T-helper 2 cell (primary cell): ENCODE measurements around the gene WDR33.
"Not testable (repeated sequence)": the region's sequence is repeated elsewhere in the genome, so short reads cannot be mapped to it uniquely, and the experiment has no call there.

ENCODE experiments used
- DNase-seq, 5 experiments: peaks; one replicate each; pipeline versions ENCODE4 v3.0.0 to v3.0.0-alpha.2; 2012 to 2022

Gene WDR33

GRCh38 chr2:127810156-127810618, 784 bp downstream of the WDR33 start:
- DNase-seq = no peak

DNA sequence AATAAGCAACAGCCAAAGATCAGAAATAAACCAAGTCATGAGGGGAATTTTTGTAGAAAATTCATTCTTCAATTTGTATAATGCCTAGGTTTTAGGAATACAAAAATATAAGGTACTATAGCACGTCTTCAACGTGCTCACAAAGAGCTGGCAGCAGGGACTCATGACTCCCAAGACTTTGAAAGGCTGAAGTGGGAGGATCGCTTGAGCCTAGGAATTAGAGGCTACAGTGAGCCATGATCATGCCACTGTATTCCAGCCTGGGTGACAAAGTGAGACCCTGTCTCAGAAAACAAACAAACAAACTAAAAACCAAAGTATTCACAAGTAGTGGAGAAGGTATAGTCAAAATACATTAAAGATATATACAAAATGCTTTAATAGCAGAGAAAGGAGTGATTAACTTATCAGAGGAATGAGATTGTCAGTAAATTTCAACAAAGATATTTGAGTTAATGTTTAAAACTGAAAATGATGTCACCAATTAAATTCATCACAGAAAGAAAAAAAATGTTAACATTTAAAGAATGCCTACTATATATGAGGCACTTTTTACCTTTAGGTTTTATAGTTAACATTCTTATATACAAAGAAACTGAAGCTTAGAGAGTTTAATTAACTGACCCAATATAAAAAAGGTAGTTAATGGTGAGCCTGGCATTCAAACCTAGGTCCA, 3.2 kb downstream of the WDR33 start:
- DNase-seq = no peak

GRCh38 chr2:127806860-127807259, 4.1 kb downstream of the WDR33 start:
- not testable (repeated sequence) for DNase-seq

DNA sequence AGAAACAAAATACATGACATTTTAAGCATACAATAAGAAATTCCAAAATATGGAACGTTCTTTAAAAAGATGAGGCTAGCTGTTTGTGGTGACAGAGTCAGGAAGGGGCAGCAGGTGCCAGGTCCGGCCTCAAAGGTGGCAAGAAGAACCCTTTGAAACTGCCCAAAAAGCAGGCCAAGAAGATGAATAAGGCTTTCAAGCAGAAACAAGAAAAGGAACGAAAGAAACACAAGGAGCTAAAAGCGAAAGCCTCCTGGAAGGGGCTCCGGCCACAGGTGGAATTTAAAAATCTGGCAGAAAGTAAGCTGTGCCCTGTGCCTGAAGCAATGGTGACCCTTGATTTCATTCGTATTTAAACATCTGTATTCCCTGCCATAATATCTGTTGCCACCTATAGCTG, 5.5 kb downstream of the WDR33 start:
- no peak for DNase-seq

GRCh38 chr2:127799926-127800325, 11.0 kb downstream of the WDR33 start:
- no peak for DNase-seq

- no peak for DNase-seq
These were observed 14.6 kb downstream of the WDR33 start for GRCh38 chr2:127796389-127796788.

DNA sequence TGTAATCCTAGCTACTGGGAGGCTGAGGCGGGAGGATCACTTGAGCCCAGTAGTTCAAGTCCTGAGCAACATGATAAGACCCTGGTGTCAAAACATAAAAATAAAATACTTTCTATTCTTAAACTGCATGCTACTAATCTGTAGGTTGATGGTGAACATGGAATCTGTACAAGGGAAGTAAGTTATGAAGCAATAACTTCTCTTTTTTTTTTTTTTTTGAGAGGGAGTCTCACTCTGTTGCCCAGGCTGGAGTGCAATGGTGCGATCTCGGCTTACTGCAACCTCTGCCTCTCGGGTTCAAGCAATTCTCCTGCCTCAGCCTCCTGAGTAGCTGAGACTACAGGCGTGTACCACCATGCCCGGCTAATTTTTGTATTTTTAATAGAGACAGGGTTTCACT, 16.1 kb downstream of the WDR33 start:
- not testable (repeated sequence) for DNase-seq

DNA sequence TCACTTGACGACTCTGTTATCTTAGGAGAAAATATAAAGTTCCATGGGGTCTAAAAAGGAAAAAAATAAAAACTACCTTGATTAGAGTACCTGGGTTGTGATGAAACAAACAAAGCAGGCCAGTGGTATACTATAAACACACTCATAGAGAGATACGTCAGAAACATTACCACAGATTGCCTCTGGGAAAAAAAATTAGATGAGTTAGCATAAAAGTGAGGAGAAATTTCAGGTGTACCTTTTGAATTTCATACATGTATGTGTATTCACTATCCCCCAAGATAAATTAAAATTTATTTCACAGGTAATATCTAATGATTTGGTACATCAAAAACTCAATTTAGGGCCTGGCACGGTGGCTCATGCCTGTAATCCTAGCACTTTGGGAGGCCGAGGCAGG, 18.2 kb downstream of the WDR33 start:
- no peak for DNase-seq

- DNase-seq = no peak
These were observed 20.1 kb downstream of the WDR33 start for GRCh38 chr2:127790694-127791529.

DNA sequence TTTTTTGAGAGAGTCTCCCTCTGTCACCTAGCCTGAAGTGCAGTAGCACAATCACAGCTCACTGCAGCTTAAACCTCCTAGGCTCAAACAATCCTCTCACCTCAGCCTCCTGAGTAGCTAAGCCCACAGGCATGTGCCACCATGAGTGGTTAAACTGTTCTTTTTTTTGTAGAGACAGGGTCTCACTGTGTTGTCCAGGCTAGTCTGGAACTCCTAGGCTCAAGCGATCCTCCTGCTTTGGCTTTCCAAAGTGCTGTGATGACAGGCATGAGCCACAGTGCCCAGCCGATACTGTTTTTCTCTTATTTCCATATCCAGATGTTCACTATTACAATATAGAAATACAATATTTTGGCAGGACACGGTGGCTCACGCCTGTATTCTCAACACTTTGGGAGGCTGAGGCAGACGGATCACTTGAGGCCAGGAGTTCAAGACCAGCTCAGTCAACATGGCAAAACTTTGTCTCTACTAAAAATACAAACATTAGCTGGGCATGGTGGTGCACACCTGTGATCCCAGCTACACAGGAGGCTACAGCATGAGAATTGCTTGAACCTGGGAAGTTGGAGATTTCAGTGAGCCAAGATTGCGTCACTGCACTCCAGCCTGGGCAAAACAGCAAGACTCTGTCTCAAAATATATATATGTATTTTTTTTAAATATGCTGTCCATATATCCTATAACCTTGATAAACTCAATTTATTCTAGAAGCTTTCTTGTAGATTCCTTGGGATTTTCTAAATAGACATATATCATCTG, 24.7 kb downstream of the WDR33 start:
- no peak for DNase-seq

GRCh38 chr2:127784965-127785518, 25.9 kb downstream of the WDR33 start:
- DNase-seq = no peak

DNA sequence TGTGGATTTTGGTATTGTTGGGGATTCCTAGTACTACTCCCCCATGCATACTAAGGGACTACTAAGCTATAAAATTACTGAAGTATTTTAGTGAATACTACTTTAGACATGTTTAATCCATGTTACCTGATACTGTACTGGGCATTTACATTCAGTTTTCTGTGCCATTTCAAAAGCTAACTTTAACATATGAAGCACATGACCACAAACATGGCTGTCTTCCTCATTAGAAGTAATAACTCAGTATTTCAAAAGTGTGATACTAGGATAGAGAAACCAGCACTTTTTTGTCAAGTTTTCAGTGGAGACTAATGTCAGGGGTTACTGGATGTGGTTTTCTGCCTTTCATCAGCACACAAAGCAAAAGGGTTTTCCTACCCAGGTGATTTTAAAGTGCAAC, 27.9 kb downstream of the WDR33 start:
- no peak for DNase-seq

GRCh38 chr2:127778850-127779249, 32.1 kb downstream of the WDR33 start:
- DNase-seq = no peak

- DNase-seq = no peak
These were observed 32.5 kb downstream of the WDR33 start for GRCh38 chr2:127778447-127778846.

DNA sequence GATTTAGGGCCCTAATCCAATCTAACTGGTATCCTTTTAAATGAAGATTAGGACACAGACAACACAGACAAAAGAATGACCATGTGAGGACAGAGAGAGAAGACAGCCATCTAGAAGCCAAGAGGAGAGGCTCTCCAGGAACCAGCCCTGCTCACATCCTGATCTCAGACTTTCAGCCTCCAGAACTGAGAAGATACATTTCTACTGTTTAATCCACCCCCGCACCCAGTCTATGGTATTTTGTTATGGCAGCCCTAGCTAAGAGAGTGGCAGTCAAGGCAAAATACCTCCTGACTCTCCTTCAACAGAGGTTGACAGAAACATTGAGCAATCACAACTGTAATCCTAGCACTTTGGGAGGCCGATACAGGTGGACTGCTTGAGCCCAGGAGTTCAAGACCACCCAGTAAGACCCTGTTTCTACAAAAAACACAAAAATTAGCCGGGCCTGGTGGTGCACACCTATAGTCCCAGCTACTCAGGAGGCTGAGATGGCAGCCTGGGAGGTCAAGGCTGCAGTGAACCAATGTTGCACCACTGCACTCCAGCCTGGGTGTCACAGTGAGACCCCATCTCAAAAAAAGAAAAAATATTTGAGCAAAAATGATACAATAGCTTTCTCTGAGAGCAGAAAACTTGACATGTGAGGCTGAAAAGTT, 34.7 kb downstream of the WDR33 start:
- DNase-seq = no peak

DNA sequence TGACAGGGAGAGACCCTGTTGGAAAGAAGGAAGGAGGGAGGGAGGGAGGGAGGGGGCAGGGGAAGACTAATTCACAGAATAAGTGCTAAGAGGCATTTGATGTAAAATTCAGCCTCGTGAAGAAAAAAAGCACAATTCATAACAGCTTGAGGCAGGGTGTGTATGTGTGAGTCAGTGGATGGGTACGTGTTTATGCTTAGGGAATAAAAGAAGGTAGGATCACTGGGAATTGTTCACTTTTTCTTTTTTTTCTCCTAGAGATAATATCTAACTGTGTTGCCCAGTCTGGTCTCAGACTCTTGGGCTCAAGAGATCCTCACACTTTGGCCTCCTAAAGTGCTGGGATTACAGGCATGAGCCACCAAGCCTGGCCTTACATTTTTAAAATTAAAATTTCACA, 39.2 kb downstream of the WDR33 start:
- no peak for DNase-seq

GRCh38 chr2:127770973-127771735, 39.8 kb downstream of the WDR33 start:
- peak in 1 of 5 experiments; percentile 77 for DNase-seq

DNA sequence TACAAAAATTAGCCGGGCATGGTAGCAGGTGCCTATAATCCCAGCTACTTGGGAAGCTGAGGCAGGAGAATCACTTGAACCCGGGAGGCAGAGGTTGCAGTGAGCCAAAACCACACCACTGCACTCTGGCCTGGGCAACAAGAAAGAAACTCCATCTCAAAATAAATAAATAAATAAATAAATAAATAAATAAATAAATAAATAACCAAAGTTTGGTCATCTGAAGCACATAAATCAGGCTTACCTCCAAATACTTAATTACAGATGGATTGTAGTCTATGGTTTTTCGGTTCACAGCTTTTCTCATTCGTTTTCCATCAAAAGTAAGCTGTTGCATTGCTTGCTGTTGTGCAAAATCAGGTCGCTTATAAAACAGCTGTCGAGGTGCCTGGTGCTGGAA, 40.4 kb downstream of the WDR33 start:
- DNase-seq = not testable (repeated sequence)

- DNase-seq = no peak
These were observed 41.4 kb downstream of the WDR33 start for GRCh38 chr2:127769587-127769986.

DNA sequence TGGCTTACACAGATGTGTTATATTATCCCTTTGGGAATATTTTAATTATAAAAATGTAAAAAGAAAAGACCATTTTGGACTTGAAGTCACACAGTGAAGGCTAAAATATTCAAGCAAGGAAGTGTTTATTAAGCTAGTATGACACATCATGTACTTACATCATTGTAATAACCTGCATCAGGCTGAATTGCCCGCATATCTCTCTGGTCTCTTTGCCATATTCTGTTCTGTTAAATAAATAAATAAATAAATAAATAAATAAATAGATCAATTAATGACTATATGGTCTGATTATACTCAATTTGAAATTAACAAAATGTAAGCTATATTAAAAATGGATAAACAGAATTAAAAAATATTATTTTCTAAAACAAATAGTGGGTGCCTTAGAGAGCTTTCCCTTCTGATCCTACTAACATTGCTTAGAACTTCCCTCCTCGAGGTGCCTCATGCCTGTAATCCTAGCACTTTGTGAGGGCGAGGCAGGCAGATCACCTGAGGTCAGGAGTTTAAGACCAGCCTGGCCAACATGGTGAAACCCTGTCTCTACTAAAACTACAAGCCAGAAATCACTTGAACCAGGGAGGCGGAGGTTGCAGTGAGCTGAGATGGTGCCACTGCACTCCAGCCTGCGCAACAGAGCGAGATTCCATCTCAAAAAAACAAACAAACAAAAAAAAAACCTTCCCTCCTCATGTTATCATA, 42.0 kb downstream of the WDR33 start:
- DNase-seq = no peak

DNA sequence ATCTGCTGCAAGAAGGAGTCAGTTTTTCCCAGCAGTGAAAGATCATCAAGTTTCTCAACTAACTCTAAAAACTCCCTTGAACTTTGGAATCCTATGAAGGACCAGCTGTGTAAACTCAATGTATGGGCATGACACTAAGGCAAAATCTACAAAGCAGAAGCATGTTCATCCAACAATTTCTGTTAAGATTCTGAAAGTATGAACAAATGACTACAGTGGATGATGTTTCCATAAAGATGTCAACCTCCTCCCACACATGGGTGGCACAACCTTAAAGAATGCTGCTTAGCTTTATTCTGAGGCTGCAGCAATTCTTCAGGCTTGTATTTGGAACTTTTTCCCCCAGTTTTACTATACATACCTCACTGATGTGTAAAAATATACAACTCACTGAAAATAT, 47.2 kb downstream of the WDR33 start:
- no peak for DNase-seq
